ENCODE measurements around the gene FGF9.

FGF9 gene

GRCh38 chr13:21707586-21707985, 36.7 kb downstream of the FGF9 start:
- H3K36me3 ChIP-seq (ENCODE audit: insufficient read depth, low read length): no peaks in the 10 kb centered on the region
- H3K9ac ChIP-seq (ENCODE audit: insufficient read length): no peak overlapping the region
- TF ChIP-seq EZH2 (IDR thresholded peaks at IDR 0.05) (no peak), FOXP2 (optimal IDR thresholded peaks at IDR 0.05; ENCODE audit: control extremely low read depth, extremely low read length, insufficient read depth) (no peak), POLR2AphosphoS5 (IDR thresholded peaks at IDR 0.05; ENCODE audit: borderline replicate concordance, low read depth, low read length) (no peak)
- no peak overlapping the region for H3K4me3 ChIP-seq
- DNase-seq (ENCODE audit: low read depth, low spot score): no peak
- H3K9me3 ChIP-seq (ENCODE audit: low read depth, low read length): no peaks in the 10 kb centered on the region
- H3K27ac ChIP-seq: no peak overlapping the region

DNA sequence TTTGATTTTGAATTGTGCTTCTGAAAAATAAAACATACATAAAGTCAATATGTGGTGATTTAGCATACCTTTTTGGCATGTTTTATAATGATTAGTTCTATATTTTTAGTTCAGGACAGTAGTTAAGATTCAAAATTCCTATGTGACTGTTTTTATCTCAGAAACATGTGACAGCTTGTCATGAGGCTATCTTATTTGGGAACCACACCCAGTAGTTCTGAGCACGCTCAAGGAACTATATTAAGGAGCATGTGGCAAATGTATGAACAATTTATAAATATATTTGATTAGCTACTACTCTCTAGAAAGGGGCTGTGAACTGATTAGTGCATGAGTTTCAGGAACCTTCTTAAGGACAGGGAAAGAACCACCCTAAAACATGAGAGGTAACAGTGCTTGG, 38.8 kb downstream of the FGF9 start:
- H3K36me3 ChIP-seq (ENCODE audit: insufficient read depth, low read length): no peaks in the 10 kb centered on the region
- H3K9me3 ChIP-seq (ENCODE audit: low read depth, low read length): no peaks in the 10 kb centered on the region
- no peak overlapping the region for H3K4me3 ChIP-seq
- H3K9ac ChIP-seq (ENCODE audit: insufficient read length): no peak overlapping the region
- DNase-seq (ENCODE audit: low read depth, low spot score): no peak
- TF ChIP-seq FOXP2 (optimal IDR thresholded peaks at IDR 0.05; ENCODE audit: control extremely low read depth, extremely low read length, insufficient read depth) (no peak), POLR2AphosphoS5 (IDR thresholded peaks at IDR 0.05; ENCODE audit: borderline replicate concordance, low read depth, low read length) (no peak), EZH2 (IDR thresholded peaks at IDR 0.05) (no peak)
- H3K27ac ChIP-seq: no peak overlapping the region

DNA sequence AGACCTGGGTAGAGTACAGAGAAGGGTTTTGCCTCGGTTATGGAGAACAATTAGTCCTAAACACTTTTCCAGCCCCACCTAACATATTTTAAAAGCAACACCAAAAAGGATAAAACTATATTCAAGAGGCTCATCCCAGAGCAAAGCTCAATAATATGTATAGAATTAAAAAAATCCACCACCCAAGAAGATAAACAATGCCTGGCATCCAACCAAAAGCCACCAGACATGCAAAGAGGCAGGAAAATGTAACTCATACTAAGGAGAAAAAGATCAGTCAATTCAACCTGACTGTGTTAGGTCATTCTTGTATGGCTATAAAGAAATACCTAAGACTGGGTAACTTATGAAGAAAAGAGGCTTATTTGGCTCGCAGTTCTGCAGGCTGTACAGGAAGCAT, 39.3 kb downstream of the FGF9 start:
- no peak for DNase-seq (ENCODE audit: low read depth, low spot score)
- no peak overlapping the region for H3K27ac ChIP-seq
- no peaks in the 10 kb centered on the region for H3K36me3 ChIP-seq (ENCODE audit: insufficient read depth, low read length)

GRCh38 chr13:21717817-21718216, 46.9 kb downstream of the FGF9 start:
- H3K4me3 ChIP-seq: no peak overlapping the region
- H3K27ac ChIP-seq: no peak overlapping the region
- no peak for DNase-seq (ENCODE audit: low read depth, low spot score)
- no peak for TF ChIP-seq EZH2 (IDR thresholded peaks at IDR 0.05)
- H3K36me3 ChIP-seq (ENCODE audit: insufficient read depth, low read length): no peaks in the 10 kb centered on the region
- H3K9ac ChIP-seq (ENCODE audit: insufficient read length): no peak overlapping the region
- no peaks in the 10 kb centered on the region for H3K9me3 ChIP-seq (ENCODE audit: low read depth, low read length)

More for the DNA sequence above, 39.3 kb downstream of the FGF9 start:
- no peak for TF ChIP-seq FOXP2 (optimal IDR thresholded peaks at IDR 0.05; ENCODE audit: control extremely low read depth, extremely low read length, insufficient read depth)
- no peaks in the 10 kb centered on the region for H3K9me3 ChIP-seq (ENCODE audit: low read depth, low read length)
- H3K9ac ChIP-seq (ENCODE audit: insufficient read length): no peak overlapping the region
- no peak overlapping the region for H3K4me3 ChIP-seq

GRCh38 chr13:21719463-21719862, 48.6 kb downstream of the FGF9 start:
- no peak overlapping the region for H3K27ac ChIP-seq
- no peak for DNase-seq (ENCODE audit: low read depth, low spot score)
- no peaks in the 10 kb centered on the region for H3K9me3 ChIP-seq (ENCODE audit: low read depth, low read length)
- TF ChIP-seq FOXP2 (optimal IDR thresholded peaks at IDR 0.05; ENCODE audit: control extremely low read depth, extremely low read length, insufficient read depth) (no peak), EZH2 (IDR thresholded peaks at IDR 0.05) (peak; percentile 46)
- H3K36me3 ChIP-seq (ENCODE audit: insufficient read depth, low read length): no peaks in the 10 kb centered on the region
- no peak overlapping the region for H3K9ac ChIP-seq (ENCODE audit: insufficient read length)
- no peak overlapping the region for H3K4me3 ChIP-seq

DNA sequence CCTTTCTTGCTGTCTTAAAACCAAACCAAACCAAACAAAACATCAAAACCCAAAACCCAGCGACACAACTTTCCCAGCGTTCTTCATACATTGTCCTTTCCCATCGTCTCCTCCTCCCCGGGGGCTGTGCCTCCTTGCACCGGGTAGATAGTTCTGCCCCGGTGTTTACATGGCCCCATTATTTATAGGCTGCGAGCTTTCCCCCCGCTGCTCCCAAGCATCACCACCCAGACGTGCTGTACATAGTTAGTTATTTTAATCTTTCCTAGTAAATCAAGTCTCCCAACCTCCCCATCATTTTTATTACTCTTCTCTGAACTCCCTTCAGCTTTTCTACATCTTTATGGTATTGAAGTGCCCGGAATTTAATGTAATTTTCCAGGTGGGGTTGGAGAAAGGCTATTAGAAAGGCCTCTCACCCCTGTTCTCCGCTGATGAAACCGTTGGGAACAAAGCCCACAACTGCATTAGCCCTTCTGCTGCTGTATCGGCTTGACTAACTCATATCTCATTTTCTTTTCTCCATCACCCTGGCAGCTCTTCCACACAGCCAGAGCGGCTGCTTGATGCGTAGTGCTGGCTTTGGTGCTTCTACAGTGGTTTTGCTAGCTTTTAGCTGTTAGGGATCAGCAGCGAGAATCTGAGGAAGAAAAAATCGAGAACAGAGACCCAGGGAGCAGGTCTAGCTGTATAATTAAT, 53.1 kb downstream of the FGF9 start:
- no peak for TF ChIP-seq EZH2 (IDR thresholded peaks at IDR 0.05)
- TF ChIP-seq FOXP2 (optimal IDR thresholded peaks at IDR 0.05; ENCODE audit: control extremely low read depth, extremely low read length, insufficient read depth): no peak
- TF ChIP-seq POLR2AphosphoS5 (IDR thresholded peaks at IDR 0.05; ENCODE audit: borderline replicate concordance, low read depth, low read length): no peak

GRCh38 chr13:21730186-21730880, 59.5 kb downstream of the FGF9 start:
- no peak for DNase-seq (ENCODE audit: low read depth, low spot score)
- Histone ChIP-seq H3K9ac (ENCODE audit: insufficient read length) (no peak overlapping the region), H3K4me3 (no peak overlapping the region), H3K36me3 (ENCODE audit: insufficient read depth, low read length) (no peaks in the 10 kb centered on the region), H3K27ac (no peak overlapping the region), H3K9me3 (ENCODE audit: low read depth, low read length) (no peaks in the 10 kb centered on the region)
- no peak for TF ChIP-seq EZH2 (IDR thresholded peaks at IDR 0.05)

More for the DNA sequence above, 53.1 kb downstream of the FGF9 start:
- Histone ChIP-seq H3K9me3 (ENCODE audit: low read depth, low read length) (no peaks in the 10 kb centered on the region), H3K36me3 (ENCODE audit: insufficient read depth, low read length) (no peaks in the 10 kb centered on the region), H3K27ac (no peak overlapping the region), H3K9ac (ENCODE audit: insufficient read length) (no peak overlapping the region), H3K4me3 (no peak overlapping the region)
- no peak for DNase-seq (ENCODE audit: low read depth, low spot score)

GRCh38 chr13:21733475-21734263, 62.8 kb downstream of the FGF9 start:
- Histone ChIP-seq H3K4me3 (no peak overlapping the region), H3K27ac (no peak overlapping the region), H3K36me3 (ENCODE audit: insufficient read depth, low read length) (no peaks in the 10 kb centered on the region), H3K9me3 (ENCODE audit: low read depth, low read length) (no peaks in the 10 kb centered on the region), H3K9ac (ENCODE audit: insufficient read length) (no peak overlapping the region)
- DNase-seq (ENCODE audit: low read depth, low spot score): no peak
- no peak for TF ChIP-seq FOXP2 (optimal IDR thresholded peaks at IDR 0.05; ENCODE audit: control extremely low read depth, extremely low read length, insufficient read depth)
- no peak for TF ChIP-seq POLR2AphosphoS5 (IDR thresholded peaks at IDR 0.05; ENCODE audit: borderline replicate concordance, low read depth, low read length)
- no peak for TF ChIP-seq EZH2 (IDR thresholded peaks at IDR 0.05)
